ENCODE data around the gene MEX3D. TPM values are rescaled to one million over a fixed set of nuclear protein-coding genes. Genes with fewer than 3 reads are reported as not detected.

The MEX3D gene
- total RNA-seq, 1 experiment from 2014 or later, result 64.0 TPM

DNA sequence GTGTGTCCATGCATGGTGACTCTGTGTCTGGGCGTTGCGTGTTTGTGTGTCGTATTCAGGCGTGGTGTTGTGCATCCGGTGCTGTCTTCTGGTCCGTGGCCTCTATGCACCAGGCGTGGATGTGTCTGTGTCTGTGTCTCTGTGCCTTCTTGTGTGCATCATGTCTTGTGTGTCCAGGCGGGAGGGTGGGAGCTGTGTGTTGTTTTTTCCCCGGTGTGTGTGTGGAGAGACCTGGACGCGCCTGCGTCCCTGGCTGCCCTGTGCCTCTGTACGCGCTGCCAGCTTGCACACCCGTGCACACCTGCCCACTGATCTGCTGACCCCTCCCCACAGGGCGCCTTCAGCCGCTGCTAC is 43.2 kb downstream of the MEX3D start:
- no peaks in the 10 kb centered on the region for H3K9me3 ChIP-seq (ENCODE audit: low read length)
- H3K79me2 ChIP-seq (ENCODE audit: low read length), result no peaks in the 10 kb centered on the region
- H3K27ac ChIP-seq (ENCODE audit: low read length), result no peak overlapping the region
- H3K9ac ChIP-seq (ENCODE audit: low read length), result no peak overlapping the region
- ATAC-seq (no peak), DNase-seq (no peak)
- H3K4me1 ChIP-seq (ENCODE audit: insufficient read depth, low read length), result no peaks in the 10 kb centered on the region
- ChIA-PET CTCF (no interaction called here), POLR2A (ENCODE audit: unreplicated experiment) (no interaction called here)
- no peak for TF ChIP-seq EZH2 (IDR thresholded peaks at IDR 0.05; ENCODE audit: low read length, unreplicated experiment)
- TF ChIP-seq EZH2phosphoT487 (IDR thresholded peaks at IDR 0.05; ENCODE audit: borderline replicate concordance, low read length), result no peak
- TF ChIP-seq, protein P1, sequence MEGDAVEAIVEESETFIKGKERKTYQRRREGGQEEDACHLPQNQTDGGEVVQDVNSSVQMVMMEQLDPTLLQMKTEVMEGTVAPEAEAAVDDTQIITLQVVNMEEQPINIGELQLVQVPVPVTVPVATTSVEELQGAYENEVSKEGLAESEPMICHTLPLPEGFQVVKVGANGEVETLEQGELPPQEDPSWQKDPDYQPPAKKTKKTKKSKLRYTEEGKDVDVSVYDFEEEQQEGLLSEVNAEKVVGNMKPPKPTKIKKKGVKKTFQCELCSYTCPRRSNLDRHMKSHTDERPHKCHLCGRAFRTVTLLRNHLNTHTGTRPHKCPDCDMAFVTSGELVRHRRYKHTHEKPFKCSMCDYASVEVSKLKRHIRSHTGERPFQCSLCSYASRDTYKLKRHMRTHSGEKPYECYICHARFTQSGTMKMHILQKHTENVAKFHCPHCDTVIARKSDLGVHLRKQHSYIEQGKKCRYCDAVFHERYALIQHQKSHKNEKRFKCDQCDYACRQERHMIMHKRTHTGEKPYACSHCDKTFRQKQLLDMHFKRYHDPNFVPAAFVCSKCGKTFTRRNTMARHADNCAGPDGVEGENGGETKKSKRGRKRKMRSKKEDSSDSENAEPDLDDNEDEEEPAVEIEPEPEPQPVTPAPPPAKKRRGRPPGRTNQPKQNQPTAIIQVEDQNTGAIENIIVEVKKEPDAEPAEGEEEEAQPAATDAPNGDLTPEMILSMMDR (conservative IDR thresholded peaks at IDR 0.05; ENCODE audit: low read depth, low read length), result no peak
- no peaks in the 10 kb centered on the region for H3K36me3 ChIP-seq (ENCODE audit: low read depth, low read length)
- intact Hi-C loops (cut with micrococcal nuclease), result no loop called here
- no peaks in the 10 kb centered on the region for H3K9me2 ChIP-seq (replicated peaks; ENCODE audit: low read length)
- H3K27me3 ChIP-seq (ENCODE audit: low read length), result no peaks in the 10 kb centered on the region
- no peaks in the 10 kb centered on the region for H3F3A ChIP-seq (ENCODE audit: low read length, unreplicated experiment)
- BruUV-seq (replicated peaks), result no TSS peak
- no peak overlapping the region for H3K4me3 ChIP-seq (ENCODE audit: low read length)
- H3K4me2 ChIP-seq (ENCODE audit: low read length), result no peak overlapping the region
- no peak overlapping the region for H2AFZ ChIP-seq (ENCODE audit: low read length)
- H4K20me1 ChIP-seq (ENCODE audit: low read length), result no peaks in the 10 kb centered on the region

GRCh38 chr19:1524287-1524971 is 43.7 kb downstream of the MEX3D start:
- Histone ChIP-seq H3K36me3 (ENCODE audit: low read depth, low read length) (no peaks in the 10 kb centered on the region), H4K20me1 (ENCODE audit: low read length) (no peaks in the 10 kb centered on the region), H3K9me2 (replicated peaks; ENCODE audit: low read length) (no peaks in the 10 kb centered on the region), H3K9me3 (ENCODE audit: low read length) (no peaks in the 10 kb centered on the region), H3K27me3 (ENCODE audit: low read length) (no peaks in the 10 kb centered on the region), H2AFZ (ENCODE audit: low read length) (no peak overlapping the region), H3K79me2 (ENCODE audit: low read length) (no peaks in the 10 kb centered on the region), H3K4me3 (ENCODE audit: low read length) (no peak overlapping the region), H3K27ac (ENCODE audit: low read length) (no peak overlapping the region), H3K4me2 (ENCODE audit: low read length) (no peak overlapping the region), H3K9ac (ENCODE audit: low read length) (no peak overlapping the region), H3K4me1 (ENCODE audit: insufficient read depth, low read length) (no peaks in the 10 kb centered on the region), H3F3A (ENCODE audit: low read length, unreplicated experiment) (no peaks in the 10 kb centered on the region)
- POLR2A ChIA-PET (ENCODE audit: unreplicated experiment), result no interaction called here
- CTCF ChIA-PET, result no interaction called here
- no TSS peak for BruUV-seq (replicated peaks)
- DNase-seq (no peak), ATAC-seq (no peak)
- TF ChIP-seq EZH2 (IDR thresholded peaks at IDR 0.05; ENCODE audit: low read length, unreplicated experiment) (no peak), EZH2phosphoT487 (IDR thresholded peaks at IDR 0.05; ENCODE audit: borderline replicate concordance, low read length) (no peak)
- TF ChIP-seq, protein P1 (conservative IDR thresholded peaks at IDR 0.05; ENCODE audit: low read depth, low read length), result no peak
- intact Hi-C loops (cut with micrococcal nuclease), result no loop called here

DNA sequence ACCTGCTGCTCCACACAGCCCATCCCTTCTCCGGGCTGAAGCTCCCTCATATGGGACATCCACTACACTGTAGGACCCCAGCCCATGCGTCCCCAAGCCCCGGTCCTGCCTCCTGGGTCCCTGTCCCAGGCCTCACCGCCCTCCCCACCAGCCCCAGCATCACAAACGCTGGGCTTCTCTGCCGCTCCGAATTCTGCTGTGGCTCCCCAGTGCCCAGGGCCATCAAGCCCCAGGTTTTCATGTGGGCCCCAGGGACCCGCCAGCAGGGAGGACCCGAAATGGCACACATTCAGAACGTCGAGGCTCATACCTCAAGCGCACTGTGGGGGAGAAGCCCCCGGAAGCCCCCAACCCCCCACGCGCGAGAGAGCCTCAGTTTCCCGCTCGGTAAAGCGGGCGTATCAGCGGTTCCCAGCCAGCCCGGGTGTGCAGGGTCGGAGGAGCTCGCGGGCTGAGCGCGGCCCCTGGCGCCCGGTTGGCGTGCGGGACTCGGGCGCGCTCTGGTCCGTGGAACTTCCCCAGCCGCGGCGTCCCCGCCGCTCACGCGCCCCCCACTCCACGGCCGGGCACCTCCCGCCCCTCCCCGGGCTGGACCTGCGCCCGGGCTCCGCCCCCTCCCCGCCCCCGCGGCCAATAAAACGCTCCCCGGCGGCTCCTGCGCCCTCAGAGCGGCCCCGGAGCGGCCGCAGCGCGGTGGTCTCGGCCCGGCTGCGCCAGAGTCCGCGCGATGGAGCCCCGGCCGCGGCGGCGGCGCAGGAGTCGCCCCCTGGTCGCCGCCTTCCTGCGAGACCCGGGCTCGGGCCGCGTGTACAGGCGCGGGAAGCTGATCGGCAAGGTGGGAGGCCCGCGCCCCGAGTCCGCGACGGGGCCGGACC is 44.5 kb downstream of the MEX3D start, which contains the start of gene PLK5:
TSS of gene PLK5 (plus strand) at position 666 of the 875 bp plus-strand sequence. CDS start 2,920 bp downstream, outside the sequence.
- H3K27ac ChIP-seq (ENCODE audit: low read length), result no peak within 1 kb of the TSS
- no peaks in the 10 kb centered on the region for H3K9me3 ChIP-seq (ENCODE audit: low read length)
- ChIA-PET CTCF (no interaction called here), POLR2A (ENCODE audit: unreplicated experiment) (no interaction called here)
- no TSS peak for BruUV-seq (replicated peaks)
- no peaks in the 10 kb centered on the region for H3K9me2 ChIP-seq (replicated peaks; ENCODE audit: low read length)
- H3K79me2 ChIP-seq (ENCODE audit: low read length), result no peaks in the 10 kb centered on the region
- H3F3A ChIP-seq (ENCODE audit: low read length, unreplicated experiment), result no peaks in the 10 kb centered on the region
- no peak within 1 kb of the TSS for H3K4me3 ChIP-seq (ENCODE audit: low read length)
- H3K4me2 ChIP-seq (ENCODE audit: low read length), result no peak within 1 kb of the TSS
- no peaks in the 10 kb centered on the region for H3K4me1 ChIP-seq (ENCODE audit: insufficient read depth, low read length)
- ATAC-seq, result no peak
- DNase-seq, result no peak
- no peaks in the 10 kb centered on the region for H3K36me3 ChIP-seq (ENCODE audit: low read depth, low read length)
- no peaks in the 10 kb centered on the region for H3K27me3 ChIP-seq (ENCODE audit: low read length)
- no peak within 1 kb of the TSS for H2AFZ ChIP-seq (ENCODE audit: low read length)
- intact Hi-C loops (cut with micrococcal nuclease), result no loop called here
- TF ChIP-seq, protein P1 (conservative IDR thresholded peaks at IDR 0.05; ENCODE audit: low read depth, low read length), result no peak
- no peak for TF ChIP-seq EZH2phosphoT487 (IDR thresholded peaks at IDR 0.05; ENCODE audit: borderline replicate concordance, low read length)
- H4K20me1 ChIP-seq (ENCODE audit: low read length), result no peaks in the 10 kb centered on the region
- H3K9ac ChIP-seq (ENCODE audit: low read length), result no peak within 1 kb of the TSS

Measured in PC-3 (cell line).